ENCODE results near the gene PICALM. TPM values are rescaled to one million over a fixed set of nuclear protein-coding genes. Genes with fewer than 3 reads are reported as not detected.

The PICALM gene
- total and polyA plus RNA-seq, 2 of the 4 experiments (the other 2 are of a cell fraction): 235 to 453 TPM

- dilution Hi-C loops (cut with HindIII; ENCODE audit: low sequenced_read_pairs, unreplicated experiment) (no loop called here), intact Hi-C loops (cut with micrococcal nuclease) (no loop called here), in situ Hi-C loops (cut with MboI; ENCODE audit: low sequenced_read_pairs) (no loop called here)
- Histone ChIP-seq H3K4me3 (ENCODE audit: insufficient read depth, low read depth, low read length) (no peak overlapping the region), H3K79me1 (ENCODE audit: low read depth in 1 of 2, low read length in 2 of 2) (peaks cover 17 to 40% of the 10 kb centered on the region in 2 experiments; a peak in 3 of 4 replicates), H3K9me3 (ENCODE audit: control insufficient read depth, insufficient read depth, low read length) (no peaks in the 10 kb centered on the region), H2BK120ac (ENCODE audit: low read depth, low read length) (no peak overlapping the region), H3K14ac (replicated peaks; ENCODE audit: low read depth, low read length) (no peak overlapping the region), H3K23ac (ENCODE audit: low read depth, low read length) (no peak overlapping the region), H2BK20ac (ENCODE audit: low read depth, low read length) (no peak overlapping the region), H3K9ac (ENCODE audit: low read depth, low read length) (no peak overlapping the region), H2AK9ac (replicated peaks; ENCODE audit: low read depth, low read length, poor library complexity) (no peak overlapping the region), H4K5ac (ENCODE audit: low read depth, low read length) (no peak overlapping the region), H4K20me1 (ENCODE audit: insufficient read depth, low read length) (peaks cover 3% of the 10 kb centered on the region), H3K36me3 (ENCODE audit: control insufficient read depth, insufficient read depth, low read length) (peaks cover 47% of the 10 kb centered on the region), H3K4me1 (ENCODE audit: control insufficient read depth, insufficient read depth, low read length) (no peaks in the 10 kb centered on the region), H3K4me2 (ENCODE audit: low read depth, low read length) (no peak overlapping the region), H2BK5ac (ENCODE audit: low read depth, low read length, poor library complexity, severe bottlenecking) (no peak overlapping the region), H3K27ac (ENCODE audit: insufficient read depth, low read length) (no peak overlapping the region), H3K18ac (ENCODE audit: low read depth, low read length) (no peak overlapping the region), H2BK15ac (ENCODE audit: low read depth, low read length) (no peak overlapping the region), H3K9me1 (ENCODE audit: insufficient read depth, low read length) (no peaks in the 10 kb centered on the region), H4K8ac (ENCODE audit: low read depth in 2 of 2, low read length in 2 of 2) (peak overlapping the region in 1 of 2 experiments; percentile 51; a peak in 2 of 4 replicates), H2AFZ (replicated peaks; ENCODE audit: low read length, poor library complexity) (no peak overlapping the region), H4K91ac (ENCODE audit: insufficient read depth, low read depth, low read length) (no peak overlapping the region), H2AK5ac (ENCODE audit: low read depth, low read length) (no peak overlapping the region), H3K27me3 (ENCODE audit: control insufficient read depth, insufficient read depth, low read length) (no peaks in the 10 kb centered on the region), H3K4ac (ENCODE audit: low read depth, low read length) (no peak overlapping the region), H3K56ac (ENCODE audit: extremely low read depth, insufficient read depth, low read length) (no peak overlapping the region)
- no peak for ATAC-seq (ENCODE audit: low read depth)
- WGBS, 2 experiments (ENCODE audit: extremely low coverage in 2 of 2, insufficient read length in 1 of 2): no CpG with 5 or more reads among the region's 3 CpGs
- no peak for TF ChIP-seq CHD1 (IDR thresholded peaks at IDR 0.05; ENCODE audit: low read depth, low read length)
- TF ChIP-seq CEBPB (IDR thresholded peaks at IDR 0.05; ENCODE audit: low read depth, low read length): 0 out of 2 replicates have a peak, but pooled peaks have one; percentile 32
- TF ChIP-seq BHLHE40 (IDR thresholded peaks at IDR 0.05; ENCODE audit: low read depth, low read length): no peak
- no peak for TF ChIP-seq ELK1 (IDR thresholded peaks at IDR 0.05; ENCODE audit: borderline replicate concordance, low read depth, low read length)
- no peak for DNase-seq
- ChIA-PET POLR2A (ENCODE audit: unreplicated experiment) (no interaction called here), CTCF (no interaction called here)
- BruUV-seq (replicated peaks): no TSS peak
These were observed 66.5 kb downstream of the PICALM start for GRCh38 chr11:86002431-86002830.

Measured in IMR-90 (cell line).